Pericardium fibroblast (primary cell): ENCODE data around the gene KRTAP10-5. TPM values are rescaled to one million over a fixed set of nuclear protein-coding genes. Genes with fewer than 3 reads are reported as not detected.

Experiments
- total RNA-seq: library from RNA; depleted of rRNA; stranded (reverse); fragments of >200 nt; gene quantifications from 2 replicates; pipeline ENCODE4 v1.2.3, GENCODE V29; 2015

The KRTAP10-5 gene, protein sequence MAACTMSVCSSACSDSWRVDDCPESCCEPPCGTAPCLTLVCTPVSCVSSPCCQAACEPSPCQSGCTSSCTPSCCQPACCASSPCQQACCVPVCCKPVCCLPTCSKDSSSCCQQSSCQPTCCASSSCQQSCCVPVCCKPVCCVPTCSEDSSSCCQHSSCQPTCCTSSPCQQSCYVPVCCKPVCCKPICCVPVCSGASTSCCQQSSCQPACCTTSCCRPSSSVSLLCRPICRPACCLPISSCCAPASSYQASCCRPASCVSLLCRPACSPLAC
- total RNA-seq, result not detected in 2 replicates

GRCh38 chr21:44580231-44580821 lies at the start of gene KRTAP10-5:
Gene KRTAP10-5, minus strand, starts transcription at chr21:44580604. Its CDS starts 26 bp downstream, at chr21:44580578.

GRCh38 chr21:44626673-44627143 lies 46.3 kb upstream of the KRTAP10-5 start, which contains the start of gene KRTAP10-9:
Gene KRTAP10-9, plus strand, starts transcription at chr21:44627093. Its CDS starts 79 bp downstream, at chr21:44627172.

DNA sequence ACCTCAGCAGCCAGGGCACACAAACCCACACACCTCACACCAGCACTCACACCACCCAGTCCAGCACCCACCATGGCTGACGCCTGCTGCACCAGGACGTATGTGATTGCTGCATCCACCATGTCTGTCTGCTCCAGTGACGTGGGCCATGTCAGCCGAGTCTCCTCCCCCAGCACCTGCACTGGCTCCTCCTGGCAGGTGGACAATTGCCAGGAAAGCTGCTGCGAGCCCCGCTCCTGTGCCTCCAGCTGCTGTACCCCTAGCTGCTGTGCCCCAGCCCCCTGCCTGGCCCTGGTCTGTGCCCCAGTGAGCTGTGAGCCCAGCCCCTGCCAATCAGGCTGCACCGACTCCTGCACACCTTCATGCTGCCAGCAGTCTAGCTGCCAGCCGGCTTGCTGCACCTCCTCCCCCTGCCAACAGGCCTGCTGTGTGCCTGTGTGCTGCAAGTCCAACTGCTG lies 31.7 kb upstream of the KRTAP10-5 start, which contains the start of gene KRTAP10-8:
Gene KRTAP10-8, plus strand, starts transcription at position 51 of the 458 bp plus-strand sequence. Its CDS starts 22 bp downstream, at position 73.

DNA sequence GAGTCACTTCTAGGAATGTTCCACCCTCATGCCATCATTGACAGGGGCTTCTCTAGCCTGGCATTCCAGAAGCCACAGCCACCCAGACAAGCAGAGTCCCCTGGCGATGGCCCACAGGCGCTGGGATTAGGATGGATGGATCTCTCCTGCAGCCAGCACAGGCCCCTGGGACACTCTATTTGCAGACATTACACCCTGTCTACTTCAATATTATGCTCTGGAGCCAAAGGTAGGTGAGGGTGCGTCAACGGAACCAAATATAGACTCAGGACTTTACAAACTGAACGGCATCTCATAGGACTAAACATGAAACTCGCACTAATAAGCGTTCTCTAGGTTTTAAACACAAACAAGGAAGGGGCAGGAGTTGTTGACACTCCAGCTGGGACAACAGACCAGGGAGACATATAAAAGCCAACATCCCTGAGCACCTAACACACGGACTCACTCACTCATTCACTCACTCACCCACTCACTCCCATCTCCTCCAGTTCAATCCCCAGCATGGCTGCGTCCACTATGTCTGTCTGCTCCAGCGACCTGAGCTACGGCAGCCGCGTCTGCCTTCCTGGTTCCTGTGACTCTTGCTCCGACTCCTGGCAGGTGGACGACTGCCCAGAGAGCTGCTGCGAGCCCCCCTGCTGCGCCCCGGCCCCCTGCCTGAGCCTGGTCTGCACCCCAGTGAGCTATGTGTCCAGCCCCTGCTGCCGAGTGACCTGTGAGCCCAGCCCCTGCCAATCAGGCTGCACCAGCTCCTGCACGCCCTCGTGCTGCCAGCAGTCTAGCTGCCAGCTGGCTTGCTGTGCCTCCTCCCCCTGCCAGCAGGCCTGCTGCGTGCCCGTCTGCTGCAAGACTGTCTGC lies 19.9 kb upstream of the KRTAP10-5 start, which contains the start of gene KRTAP10-7:
Gene KRTAP10-7, plus strand, starts transcription at position 480 of the 861 bp plus-strand sequence. Its CDS starts 25 bp downstream, at position 505.

GRCh38 chr21:44592446-44593311 lies 12.3 kb upstream of the KRTAP10-5 start, which contains the start of gene KRTAP10-6:
Gene KRTAP10-6, minus strand, starts transcription at chr21:44592505. Its CDS starts 21 bp downstream, at chr21:44592484.

GRCh38 chr21:44573630-44574456 lies 6.6 kb downstream of the KRTAP10-5 start, which contains the start of gene KRTAP10-4:
Gene KRTAP10-4, plus strand, starts transcription at chr21:44573729. Its CDS starts 30 bp downstream, at chr21:44573759.

GRCh38 chr21:44558695-44559094 lies 21.7 kb downstream of the KRTAP10-5 start, which contains the start of gene KRTAP10-3:
Gene KRTAP10-3, minus strand, starts transcription at chr21:44558795. Its CDS starts 80 bp downstream, at chr21:44558715.

DNA sequence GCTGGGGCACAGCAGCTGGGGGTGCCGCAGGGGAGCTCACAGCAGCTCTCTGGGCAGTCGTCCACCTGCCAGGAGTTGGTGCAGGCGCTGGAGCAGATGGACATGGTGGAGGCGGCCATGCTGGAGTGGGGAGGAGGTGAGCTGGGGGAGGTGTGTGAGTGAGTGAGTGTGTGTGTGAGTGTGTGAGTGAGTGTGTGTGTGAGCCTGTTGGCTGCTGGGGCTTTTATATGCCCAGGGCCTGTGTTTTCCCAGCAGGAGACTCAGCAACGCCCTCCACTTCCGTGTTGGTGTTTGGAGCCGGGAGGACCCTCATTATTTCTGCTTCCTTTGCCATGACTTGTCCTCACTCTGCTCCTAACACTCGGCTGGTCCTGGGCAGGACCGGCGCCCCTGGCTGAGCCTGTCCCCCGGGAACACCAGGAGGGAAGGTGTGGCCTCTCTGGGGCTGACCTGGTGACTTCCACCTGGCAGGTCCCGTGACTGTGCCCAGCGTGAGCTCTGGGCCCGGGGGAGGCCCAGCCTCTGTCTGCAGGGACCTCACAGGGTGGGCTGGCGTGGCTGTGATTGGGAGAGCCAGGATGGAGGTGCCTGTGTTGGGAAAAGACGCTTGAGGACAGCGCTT lies 29.0 kb downstream of the KRTAP10-5 start, which contains the start of gene KRTAP10-2:
Gene KRTAP10-2, minus strand, starts transcription at position 166 of the 622 bp plus-strand sequence. Its CDS starts 47 bp downstream, at position 119.

DNA sequence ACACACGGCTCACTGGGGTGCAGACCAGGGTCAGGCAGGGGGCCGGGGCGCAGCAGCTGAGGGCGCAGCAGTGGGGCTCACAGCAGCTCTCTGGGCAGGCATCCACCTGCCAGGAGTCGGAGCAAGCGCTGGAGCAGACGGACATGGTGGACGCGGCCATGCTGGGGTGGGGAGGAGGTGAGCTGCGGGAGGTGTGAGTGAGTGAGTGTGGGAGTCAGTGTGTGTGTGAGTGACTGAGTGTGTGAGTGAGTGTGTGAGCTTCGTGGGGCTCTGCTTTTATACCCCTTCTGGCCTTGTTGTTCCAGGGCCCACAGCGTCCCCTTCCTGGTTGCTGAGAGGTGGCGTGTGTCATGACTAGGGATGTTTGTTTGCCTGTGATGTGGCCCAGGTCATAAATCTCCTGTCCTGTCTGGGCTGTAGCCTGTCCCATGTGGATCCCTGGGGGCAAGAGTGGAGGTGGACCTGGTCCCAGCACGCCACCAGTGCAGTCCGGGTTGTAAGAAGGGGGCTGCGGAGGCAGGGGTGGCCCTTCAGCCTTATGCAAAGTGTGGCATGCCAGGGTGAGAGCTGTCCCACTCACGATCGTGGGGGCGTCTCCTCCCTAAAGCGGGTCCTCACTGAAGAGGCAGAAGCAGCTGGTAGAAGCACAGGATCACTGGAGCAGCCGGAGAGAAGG lies 40.3 kb downstream of the KRTAP10-5 start, which contains the start of gene KRTAP10-1:
Gene KRTAP10-1, minus strand, starts transcription at position 205 of the 676 bp plus-strand sequence. Its CDS starts 45 bp downstream, at position 160.

Other genes with a start within 250 kb of the KRTAP10-5 start
- 18.7 and 21.5 TPM in 2 replicates for gene CFAP410, start 241.2 kb downstream of the KRTAP10-5 start, total RNA-seq
- not detected in 2 replicates for gene TRPM2, start 227.0 kb downstream of the KRTAP10-5 start, total RNA-seq
- 3.0 and 3.5 TPM in 2 replicates for gene LRRC3, start 125.1 kb downstream of the KRTAP10-5 start, total RNA-seq
- gene KRTAP10-1, start 40.4 kb downstream of the KRTAP10-5 start, total RNA-seq, result not detected in 2 replicates
- gene KRTAP10-2, start 29.1 kb downstream of the KRTAP10-5 start, total RNA-seq, result not detected in 2 replicates
- not detected in 2 replicates for gene KRTAP10-3, start 21.8 kb downstream of the KRTAP10-5 start, total RNA-seq
- not detected in 2 replicates for gene KRTAP10-4, start 6.9 kb downstream of the KRTAP10-5 start, total RNA-seq
- gene KRTAP10-6, start 11.9 kb upstream of the KRTAP10-5 start, total RNA-seq, result not detected in 2 replicates
- gene KRTAP10-7, start 20.0 kb upstream of the KRTAP10-5 start, total RNA-seq, result not detected in 2 replicates
- not detected in 2 replicates for gene KRTAP10-8, start 31.5 kb upstream of the KRTAP10-5 start, total RNA-seq
- not detected in 2 replicates for gene KRTAP10-9, start 46.5 kb upstream of the KRTAP10-5 start, total RNA-seq
- not detected in 2 replicates for gene KRTAP10-10, start 56.8 kb upstream of the KRTAP10-5 start, total RNA-seq
- not detected in 2 replicates for gene KRTAP10-11, start 65.8 kb upstream of the KRTAP10-5 start, total RNA-seq
- not detected in 2 replicates for gene KRTAP12-4, start 74.1 kb upstream of the KRTAP10-5 start, total RNA-seq
- not detected in 2 replicates for gene KRTAP12-3, start 77.3 kb upstream of the KRTAP10-5 start, total RNA-seq
- gene KRTAP12-2, start 86.3 kb upstream of the KRTAP10-5 start, total RNA-seq, result not detected in 2 replicates
- not detected in 2 replicates for gene KRTAP12-1, start 101.6 kb upstream of the KRTAP10-5 start, total RNA-seq
- gene KRTAP10-12, start 116.6 kb upstream of the KRTAP10-5 start, total RNA-seq, result not detected in 2 replicates
- not detected in 2 replicates for gene TSPEAR, start 131.0 kb upstream of the KRTAP10-5 start, total RNA-seq
- gene UBE2G2, start 221.2 kb upstream of the KRTAP10-5 start, total RNA-seq, result 35.5 and 37.3 TPM in 2 replicates
- 54.7 and 66.2 TPM in 2 replicates for gene SUMO3, start 237.5 kb upstream of the KRTAP10-5 start, total RNA-seq